Nephron (organoid): ENCODE measurements around the gene TPRA1.

ENCODE experiments used
- H3K27ac Mint-ChIP-seq, 3 experiments: 2 replicates each; pipeline ENCODE4 v1.8.0; 2020; ENCODE audit warnings: mixed read lengths in 3 of 3, mild to moderate bottlenecking in 2 of 3, moderate library complexity in 1 of 3
- H3K27me3 Mint-ChIP-seq: 2 replicates; pipeline ENCODE4 v1.8.0; 2021; ENCODE audit warnings: low read depth, mild to moderate bottlenecking, moderate library complexity, mixed read lengths
- H3K36me3 Mint-ChIP-seq: 2 replicates; pipeline ENCODE4 v1.8.0; 2020; ENCODE audit warnings: low read depth, mixed read lengths
- H3K4me1 Mint-ChIP-seq: 2 replicates; pipeline ENCODE4 v1.8.0; 2020; ENCODE audit warnings: mixed read lengths
- H3K4me3 Mint-ChIP-seq, 3 experiments: 2 replicates each; pipeline ENCODE4 v1.8.0; 2020; ENCODE audit warnings: mild to moderate bottlenecking in 3 of 3, mixed read lengths in 3 of 3, moderate library complexity in 2 of 3
- H3K9me3 Mint-ChIP-seq: 2 replicates; pipeline ENCODE4 v1.8.0; 2020; ENCODE audit warnings: mixed read lengths
- TF ChIP-seq, protein P1 (sequence below), 3 experiments: fragments of 200-600 bp; sonication (generic); IDR thresholded peaks; one replicate each; pipeline ENCODE4 v1.5.0; 2021; ENCODE audit warnings: antibody characterized with exemption in 3 of 3; ENCODE audit not compliant: unreplicated experiment in 3 of 3

The TPRA1 gene

GRCh38 chr3:127628426-127628787 is 37.9 kb upstream of the TPRA1 start:
- peaks cover 47% of the 10 kb centered on the region for H3K27me3 Mint-ChIP-seq
- H3K27ac Mint-ChIP-seq = peak overlapping the region in 1 of 3 experiments; percentile 32
- TF ChIP-seq, protein P1, sequence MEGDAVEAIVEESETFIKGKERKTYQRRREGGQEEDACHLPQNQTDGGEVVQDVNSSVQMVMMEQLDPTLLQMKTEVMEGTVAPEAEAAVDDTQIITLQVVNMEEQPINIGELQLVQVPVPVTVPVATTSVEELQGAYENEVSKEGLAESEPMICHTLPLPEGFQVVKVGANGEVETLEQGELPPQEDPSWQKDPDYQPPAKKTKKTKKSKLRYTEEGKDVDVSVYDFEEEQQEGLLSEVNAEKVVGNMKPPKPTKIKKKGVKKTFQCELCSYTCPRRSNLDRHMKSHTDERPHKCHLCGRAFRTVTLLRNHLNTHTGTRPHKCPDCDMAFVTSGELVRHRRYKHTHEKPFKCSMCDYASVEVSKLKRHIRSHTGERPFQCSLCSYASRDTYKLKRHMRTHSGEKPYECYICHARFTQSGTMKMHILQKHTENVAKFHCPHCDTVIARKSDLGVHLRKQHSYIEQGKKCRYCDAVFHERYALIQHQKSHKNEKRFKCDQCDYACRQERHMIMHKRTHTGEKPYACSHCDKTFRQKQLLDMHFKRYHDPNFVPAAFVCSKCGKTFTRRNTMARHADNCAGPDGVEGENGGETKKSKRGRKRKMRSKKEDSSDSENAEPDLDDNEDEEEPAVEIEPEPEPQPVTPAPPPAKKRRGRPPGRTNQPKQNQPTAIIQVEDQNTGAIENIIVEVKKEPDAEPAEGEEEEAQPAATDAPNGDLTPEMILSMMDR (IDR thresholded peaks at IDR 0.05; ENCODE audit: unreplicated experiment in 3 of 3) = no peak
- H3K36me3 Mint-ChIP-seq = peaks cover under 1% of the 10 kb centered on the region
- peaks cover 28% of the 10 kb centered on the region for H3K4me1 Mint-ChIP-seq
- peak overlapping the region; percentile 82 to 88 (median 84) for H3K4me3 Mint-ChIP-seq
- no peaks in the 10 kb centered on the region for H3K9me3 Mint-ChIP-seq

GRCh38 chr3:127625821-127626220 is 35.3 kb upstream of the TPRA1 start:
- H3K36me3 Mint-ChIP-seq = peaks cover 12% of the 10 kb centered on the region
- H3K4me3 Mint-ChIP-seq = no peak overlapping the region
- H3K27ac Mint-ChIP-seq = no peak overlapping the region
- TF ChIP-seq, protein P1 (IDR thresholded peaks at IDR 0.05; ENCODE audit: unreplicated experiment in 3 of 3) = no peak
- peaks cover 9% of the 10 kb centered on the region for H3K4me1 Mint-ChIP-seq
- H3K9me3 Mint-ChIP-seq = no peaks in the 10 kb centered on the region
- H3K27me3 Mint-ChIP-seq = peaks cover 40% of the 10 kb centered on the region

DNA sequence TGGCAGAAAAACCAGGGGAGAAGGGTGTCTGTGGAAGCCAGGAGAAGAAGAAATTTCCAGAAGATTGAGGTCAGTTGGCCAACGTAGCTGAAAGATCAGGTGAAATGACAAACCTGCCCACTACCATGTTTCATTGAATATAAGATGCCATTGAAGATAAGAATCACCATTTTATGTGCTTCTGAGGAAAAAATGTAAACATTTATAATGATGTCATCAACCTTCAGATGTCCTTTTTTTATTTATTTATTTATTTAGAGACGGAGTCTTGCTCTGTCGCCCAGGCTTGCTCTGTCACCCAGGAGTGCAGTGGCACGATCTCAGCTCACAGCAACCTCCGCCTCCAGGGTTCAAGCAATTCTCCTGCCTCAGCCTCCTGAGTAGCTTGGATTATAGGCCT is 33.5 kb upstream of the TPRA1 start:
- H3K9me3 Mint-ChIP-seq = no peaks in the 10 kb centered on the region
- TF ChIP-seq, protein P1 (IDR thresholded peaks at IDR 0.05; ENCODE audit: unreplicated experiment in 3 of 3) = no peak
- H3K4me1 Mint-ChIP-seq = no peaks in the 10 kb centered on the region
- peaks cover 31% of the 10 kb centered on the region for H3K27me3 Mint-ChIP-seq
- peaks cover 23% of the 10 kb centered on the region for H3K36me3 Mint-ChIP-seq
- no peak overlapping the region for H3K4me3 Mint-ChIP-seq
- H3K27ac Mint-ChIP-seq = no peak overlapping the region

- H3K4me3 Mint-ChIP-seq = no peak overlapping the region
- no peaks in the 10 kb centered on the region for H3K9me3 Mint-ChIP-seq
- TF ChIP-seq, protein P1 (IDR thresholded peaks at IDR 0.05; ENCODE audit: unreplicated experiment in 3 of 3) = no peak
- peaks cover 23% of the 10 kb centered on the region for H3K27me3 Mint-ChIP-seq
- peaks cover 34% of the 10 kb centered on the region for H3K36me3 Mint-ChIP-seq
- no peaks in the 10 kb centered on the region for H3K4me1 Mint-ChIP-seq
- H3K27ac Mint-ChIP-seq = no peak overlapping the region
Measured at GRCh38 chr3:127622772-127623576, 32.4 kb upstream of the TPRA1 start.

- Mint-ChIP-seq H3K4me3 (no peak overlapping the region), H3K9me3 (no peaks in the 10 kb centered on the region), H3K27ac (no peak overlapping the region), H3K27me3 (peaks cover 14% of the 10 kb centered on the region), H3K4me1 (no peaks in the 10 kb centered on the region), H3K36me3 (peaks cover 40% of the 10 kb centered on the region)
- TF ChIP-seq, protein P1 (IDR thresholded peaks at IDR 0.05; ENCODE audit: unreplicated experiment in 3 of 3) = no peak
Measured at GRCh38 chr3:127622031-127622430, 31.5 kb upstream of the TPRA1 start.
